ENCODE data around the gene DAB1. TPM values are rescaled to one million over a fixed set of nuclear protein-coding genes. Genes with fewer than 3 reads are reported as not detected.

Gene DAB1
- total RNA-seq, 1 donor from 2014 or later: 0.27 TPM

GRCh38 chr1:57467830-57468229, 44.0 kb upstream of the DAB1 start:
- DNase-seq (ENCODE audit: extremely low spot score, unreplicated experiment): no peak
- H3K27ac Mint-ChIP-seq (ENCODE audit: unreplicated experiment): no peak overlapping the region
- no peaks in the 10 kb centered on the region for H3K9me3 Mint-ChIP-seq (ENCODE audit: unreplicated experiment)
- no peaks in the 10 kb centered on the region for H3K27me3 Mint-ChIP-seq (ENCODE audit: unreplicated experiment)
- H3K4me1 Mint-ChIP-seq (ENCODE audit: unreplicated experiment): peaks cover 61% of the 10 kb centered on the region
- H3K4me3 Mint-ChIP-seq (ENCODE audit: unreplicated experiment): no peak overlapping the region
- TF ChIP-seq CTCF (IDR thresholded peaks at IDR 0.05): no peak
- H3K36me3 Mint-ChIP-seq (ENCODE audit: unreplicated experiment): no peaks in the 10 kb centered on the region

GRCh38 chr1:57464756-57465155, 40.9 kb upstream of the DAB1 start:
- no peak overlapping the region for H3K4me3 Mint-ChIP-seq (ENCODE audit: unreplicated experiment)
- TF ChIP-seq CTCF (IDR thresholded peaks at IDR 0.05): no peak
- H3K27ac Mint-ChIP-seq (ENCODE audit: unreplicated experiment): no peak overlapping the region
- no peaks in the 10 kb centered on the region for H3K36me3 Mint-ChIP-seq (ENCODE audit: unreplicated experiment)
- no peak for DNase-seq (ENCODE audit: extremely low spot score, unreplicated experiment)
- peaks cover 48% of the 10 kb centered on the region for H3K4me1 Mint-ChIP-seq (ENCODE audit: unreplicated experiment)
- no peaks in the 10 kb centered on the region for H3K27me3 Mint-ChIP-seq (ENCODE audit: unreplicated experiment)
- no peaks in the 10 kb centered on the region for H3K9me3 Mint-ChIP-seq (ENCODE audit: unreplicated experiment)

GRCh38 chr1:57463343-57463742, 39.5 kb upstream of the DAB1 start:
- H3K27me3 Mint-ChIP-seq (ENCODE audit: unreplicated experiment): no peaks in the 10 kb centered on the region
- H3K9me3 Mint-ChIP-seq (ENCODE audit: unreplicated experiment): no peaks in the 10 kb centered on the region
- DNase-seq (ENCODE audit: extremely low spot score, unreplicated experiment): no peak
- no peak for TF ChIP-seq CTCF (IDR thresholded peaks at IDR 0.05)
- no peak overlapping the region for H3K4me3 Mint-ChIP-seq (ENCODE audit: unreplicated experiment)
- no peaks in the 10 kb centered on the region for H3K36me3 Mint-ChIP-seq (ENCODE audit: unreplicated experiment)
- peaks cover 34% of the 10 kb centered on the region for H3K4me1 Mint-ChIP-seq (ENCODE audit: unreplicated experiment)
- no peak overlapping the region for H3K27ac Mint-ChIP-seq (ENCODE audit: unreplicated experiment)

GRCh38 chr1:57461405-57461804, 37.5 kb upstream of the DAB1 start:
- Mint-ChIP-seq H3K27ac (ENCODE audit: unreplicated experiment) (peak overlapping the region; percentile 5), H3K4me1 (ENCODE audit: unreplicated experiment) (peaks cover 24% of the 10 kb centered on the region), H3K36me3 (ENCODE audit: unreplicated experiment) (peaks cover 6% of the 10 kb centered on the region), H3K9me3 (ENCODE audit: unreplicated experiment) (peaks cover 7% of the 10 kb centered on the region), H3K27me3 (ENCODE audit: unreplicated experiment) (peaks cover 6% of the 10 kb centered on the region), H3K4me3 (ENCODE audit: unreplicated experiment) (no peak overlapping the region)
- DNase-seq (ENCODE audit: extremely low spot score, unreplicated experiment): no peak
- TF ChIP-seq CTCF (IDR thresholded peaks at IDR 0.05): no peak

- peaks cover 45% of the 10 kb centered on the region for H3K27me3 Mint-ChIP-seq (ENCODE audit: unreplicated experiment)
- DNase-seq (ENCODE audit: extremely low spot score, unreplicated experiment): no peak
- no peak overlapping the region for H3K4me3 Mint-ChIP-seq (ENCODE audit: unreplicated experiment)
- no peaks in the 10 kb centered on the region for H3K9me3 Mint-ChIP-seq (ENCODE audit: unreplicated experiment)
- H3K36me3 Mint-ChIP-seq (ENCODE audit: unreplicated experiment): no peaks in the 10 kb centered on the region
- H3K4me1 Mint-ChIP-seq (ENCODE audit: unreplicated experiment): no peaks in the 10 kb centered on the region
- no peak overlapping the region for H3K27ac Mint-ChIP-seq (ENCODE audit: unreplicated experiment)
- no peak for TF ChIP-seq CTCF (IDR thresholded peaks at IDR 0.05)
Observed at GRCh38 chr1:57451516-57451915, 27.7 kb upstream of the DAB1 start.

Data from osteocyte (in vitro differentiated cells).